Measurements from ENCODE around the gene HS6ST2.

HS6ST2 gene

GRCh38 chrX:132609362-132609848 lies 349.0 kb downstream of the HS6ST2 start:
- DNase-seq: no peak

GRCh38 chrX:132603700-132604286 lies 354.6 kb downstream of the HS6ST2 start:
- no peak for DNase-seq

- no peak for DNase-seq
These were observed 355.7 kb downstream of the HS6ST2 start for GRCh38 chrX:132602701-132603100.

DNA sequence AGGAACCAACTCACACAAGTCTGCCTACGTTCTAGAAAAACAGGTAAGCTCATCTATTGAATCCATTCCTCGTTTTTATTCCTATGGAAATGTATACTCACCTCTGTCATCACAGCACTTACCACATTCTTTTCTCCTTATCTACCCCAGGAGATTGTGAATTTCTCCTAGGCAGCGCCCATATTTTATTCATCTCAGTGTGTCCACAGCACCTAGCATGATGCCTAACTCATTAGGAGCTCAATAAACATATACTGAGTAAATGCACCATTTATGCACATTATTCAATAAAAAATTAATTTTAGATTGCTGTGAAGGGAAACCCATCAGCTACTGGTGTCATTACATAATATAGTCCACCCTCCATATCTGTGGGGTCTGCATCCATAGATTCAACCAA lies 363.4 kb downstream of the HS6ST2 start:
- no peak for DNase-seq

DNA sequence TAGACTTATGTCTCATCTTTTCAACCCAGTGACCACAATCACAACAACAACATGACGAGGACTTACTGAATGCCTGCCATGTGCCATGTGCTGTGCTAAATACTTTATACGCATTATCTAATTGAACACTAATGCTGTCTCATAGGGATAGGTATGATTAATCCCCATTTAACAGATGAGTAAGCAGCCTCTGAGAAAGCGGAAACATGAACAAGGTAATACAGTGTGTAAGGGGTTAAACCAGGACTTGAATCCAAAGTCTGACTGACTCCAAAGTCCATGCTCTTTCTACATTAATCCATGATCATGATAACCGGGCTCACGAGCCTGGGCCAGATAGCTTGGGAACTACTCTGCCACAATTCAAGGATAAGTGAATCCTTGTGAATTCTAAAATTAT lies 364.3 kb downstream of the HS6ST2 start:
- DNase-seq: no peak

DNA sequence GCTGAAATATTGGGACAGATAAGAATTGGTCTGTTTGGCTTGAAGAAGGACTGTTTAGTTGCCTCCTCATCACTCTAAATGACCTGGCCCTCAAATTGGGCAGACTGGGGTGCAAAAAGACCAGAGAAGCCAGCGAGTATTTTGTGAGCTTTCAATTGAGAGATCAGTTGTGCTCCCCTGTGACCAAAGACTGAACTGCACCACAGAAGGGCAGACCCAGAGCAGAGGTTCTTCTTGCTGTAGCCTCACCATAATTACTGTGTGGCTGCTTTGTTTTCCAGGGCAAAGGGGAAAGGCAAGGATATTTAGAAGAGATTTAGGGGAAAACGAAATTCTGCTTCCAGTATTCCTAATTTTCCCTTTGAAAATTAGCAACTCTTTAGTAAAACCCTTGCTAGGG lies 365.5 kb downstream of the HS6ST2 start:
- DNase-seq: no peak

DNA sequence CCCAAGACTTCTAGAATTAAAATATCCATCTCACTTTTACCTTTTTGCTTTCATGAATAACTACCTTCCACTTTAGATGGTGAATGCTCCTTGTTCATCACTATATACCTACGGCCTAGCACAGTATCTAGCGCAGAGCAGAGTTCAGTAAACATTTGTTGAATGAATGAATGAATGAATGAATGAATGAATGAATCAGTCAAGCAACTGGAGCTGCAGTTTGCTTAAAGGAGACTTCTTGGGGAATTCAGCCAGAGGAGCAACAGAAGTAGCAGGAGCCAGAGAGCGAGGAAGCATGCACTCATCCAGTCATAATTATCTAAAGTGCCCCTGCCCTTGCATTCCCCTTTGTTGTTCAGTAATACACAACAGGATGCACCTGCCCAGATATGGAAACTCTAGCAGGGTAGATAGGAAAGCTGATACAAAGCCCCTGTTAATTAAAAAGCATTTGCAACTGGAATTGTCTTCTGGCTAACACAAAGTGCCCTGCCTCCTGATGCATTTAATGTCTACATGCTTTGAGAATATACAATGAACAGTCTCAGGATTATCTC lies 366.6 kb downstream of the HS6ST2 start:
- no peak for DNase-seq

DNA sequence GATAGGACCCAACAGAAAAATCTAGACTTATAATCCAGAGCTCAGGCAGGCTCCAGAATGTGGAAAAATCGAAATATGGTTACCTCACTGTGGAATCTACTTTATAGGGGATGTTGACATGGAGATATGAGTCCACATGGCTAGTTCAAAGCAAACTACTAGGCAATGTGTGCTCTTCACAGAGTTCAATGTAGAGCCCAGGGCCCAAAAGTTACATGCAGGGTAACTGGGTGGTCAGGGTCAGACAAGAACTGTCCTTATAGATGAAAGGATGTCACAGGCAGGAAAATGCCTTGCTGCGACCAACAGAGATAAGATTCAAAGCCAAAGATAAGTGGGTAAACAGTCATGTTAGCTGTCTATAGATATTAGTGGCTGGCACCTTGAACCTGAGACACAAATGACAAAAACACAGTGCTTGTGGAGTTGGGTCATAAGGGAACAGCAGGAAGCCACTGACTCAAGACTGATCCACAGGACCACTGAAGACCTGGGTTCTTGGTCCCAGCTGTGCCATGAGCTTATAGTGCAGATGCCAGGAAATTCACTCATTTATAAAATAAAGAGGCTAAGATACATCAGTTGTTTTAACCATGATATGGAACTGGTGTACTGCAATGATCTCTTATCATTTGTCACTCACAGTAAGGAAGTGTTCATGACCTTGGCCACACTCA lies 367.9 kb downstream of the HS6ST2 start:
- DNase-seq: no peak

DNA sequence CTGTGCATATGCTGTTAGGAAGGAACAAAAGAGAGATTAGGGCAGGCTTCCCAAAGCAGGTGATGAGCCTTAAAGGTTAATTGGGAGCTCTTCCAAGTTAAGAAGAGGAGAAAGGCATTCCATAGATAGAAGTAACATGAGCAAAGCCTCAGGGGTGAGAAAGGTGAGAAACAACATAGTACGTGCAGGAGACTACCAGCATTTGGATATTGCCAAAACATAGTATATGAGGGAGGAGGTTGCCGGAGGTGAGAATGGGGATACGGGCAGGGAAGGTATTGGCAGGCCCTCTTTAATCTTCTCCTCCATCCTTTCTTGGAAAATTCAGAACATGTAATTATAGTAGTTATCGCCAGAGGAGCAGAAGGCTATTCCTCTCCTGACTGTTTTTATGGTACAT lies 373.5 kb downstream of the HS6ST2 start:
- DNase-seq: no peak

DNA sequence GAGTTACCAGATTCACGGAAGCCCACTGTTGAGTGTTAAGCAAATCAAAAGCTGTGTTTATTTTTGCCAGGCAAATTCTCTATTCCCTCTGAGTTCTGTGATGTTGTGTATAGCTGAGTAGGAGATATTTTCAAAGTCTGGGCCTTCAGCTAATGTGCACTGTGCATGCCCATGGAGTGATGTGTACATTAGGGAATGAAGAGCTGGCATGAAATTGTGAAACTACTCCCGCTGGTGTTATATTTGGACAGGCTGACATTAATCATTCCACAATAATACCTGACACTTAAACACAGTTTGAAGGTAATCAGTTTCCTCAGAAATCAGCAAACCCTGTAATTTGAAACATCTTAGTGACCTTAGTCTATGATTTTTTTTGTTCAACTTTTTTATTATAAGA lies 381.5 kb downstream of the HS6ST2 start:
- peak; percentile 16 for DNase-seq

Measured in NCI-H2081 treated with DMSO at 0.1 percent for 48 hours (cell line).